HT1080 (cell line): ENCODE measurements around the gene SIGLEC5. TPM values are rescaled to one million over a fixed set of nuclear protein-coding genes. Genes with fewer than 3 reads are reported as not detected.

Experiments
- DNase-seq: peaks from one replicate; pipeline ENCODE4 v3.0.0-alpha.2; 2015; ENCODE audit warnings: low read depth
- small RNA-seq: library from RNA; depleted of rRNA; stranded (forward); fragments of <200 nt; gene quantifications from one replicate; pipeline ENCODE3, GENCODE V24; 2014
- total RNA-seq: library from RNA; depleted of rRNA; stranded (reverse); fragments of >200 nt; shearing (Covaris generic); gene quantifications from 2 replicates; pipeline ENCODE4 v1.2.3, GENCODE V29; 2014; rRNA removed

The SIGLEC5 gene
- total RNA-seq, 1 experiment from 2014 or later: not detected

- DNase-seq: no peak
These were observed 39.8 kb downstream of the SIGLEC5 start for GRCh38 chr19:51590441-51590840.

GRCh38 chr19:51589511-51589910 lies 40.7 kb downstream of the SIGLEC5 start:
- no peak for DNase-seq

- no peak for DNase-seq
These were observed 42.7 kb downstream of the SIGLEC5 start for GRCh38 chr19:51587264-51588191.

- no peak for DNase-seq
These were observed 43.4 kb downstream of the SIGLEC5 start for GRCh38 chr19:51586799-51587198.

GRCh38 chr19:51586103-51586728 lies 44.0 kb downstream of the SIGLEC5 start:
- no peak for DNase-seq

- no peak for DNase-seq
These were observed 53.4 kb downstream of the SIGLEC5 start for GRCh38 chr19:51576850-51577249.

- DNase-seq: no peak
These were observed 56.9 kb downstream of the SIGLEC5 start for GRCh38 chr19:51573331-51573730.

- peak; percentile 81 for DNase-seq
These were observed 57.3 kb downstream of the SIGLEC5 start for GRCh38 chr19:51572908-51573307.

- DNase-seq: no peak
These were observed 57.8 kb downstream of the SIGLEC5 start for GRCh38 chr19:51572410-51572809.

GRCh38 chr19:51571599-51571998 lies 58.6 kb downstream of the SIGLEC5 start:
- no peak for DNase-seq

GRCh38 chr19:51570962-51571575 lies 59.1 kb downstream of the SIGLEC5 start, which contains the start of gene ZNF175:
Gene ZNF175 (plus strand): TSS chr19:51571283. CDS start chr19:51573330, 2,047 bp downstream.
- DNase-seq: peak; percentile 93

- no peak for DNase-seq
These were observed 61.7 kb downstream of the SIGLEC5 start for GRCh38 chr19:51568456-51568855.

- no peak for DNase-seq
These were observed 62.6 kb downstream of the SIGLEC5 start for GRCh38 chr19:51567583-51567982.

GRCh38 chr19:51566489-51567100 lies 63.6 kb downstream of the SIGLEC5 start:
- DNase-seq: no peak

GRCh38 chr19:51565583-51565982 lies 64.6 kb downstream of the SIGLEC5 start:
- DNase-seq: no peak

- DNase-seq: no peak
These were observed 65.4 kb downstream of the SIGLEC5 start for GRCh38 chr19:51564791-51565190.

Small RNAs within 50 kb of the gene (small RNA-seq; reads per million reads assigned to genes)
- gene AC018755.2: not detected

Other genes starting within 250 kb of the SIGLEC5 start
- not detected in 2 replicates for gene LIM2, start 242.4 kb downstream of the SIGLEC5 start, total RNA-seq
- not detected in 2 replicates for gene C19orf84, start 239.8 kb downstream of the SIGLEC5 start, total RNA-seq
- gene SIGLEC10, start 212.8 kb downstream of the SIGLEC5 start, total RNA-seq: not detected in 2 replicates
- not detected in 2 replicates for gene SIGLEC8, start 171.9 kb downstream of the SIGLEC5 start, total RNA-seq
- not detected in 2 replicates for gene CEACAM18, start 151.9 kb downstream of the SIGLEC5 start, total RNA-seq
- gene SIGLEC12, start 128.6 kb downstream of the SIGLEC5 start, total RNA-seq: not detected in 2 replicates
- gene SIGLEC6, start 98.7 kb downstream of the SIGLEC5 start, total RNA-seq: not detected in 2 replicates
- gene ZNF175, start 59.1 kb downstream of the SIGLEC5 start, total RNA-seq: 2.1 and 5.7 TPM in 2 replicates
- 1.4 and 1.8 TPM in 2 replicates for gene SIGLEC14, start 16.4 kb upstream of the SIGLEC5 start, total RNA-seq
- 6.5 and 9.1 TPM in 2 replicates for gene SPACA6, start 62.9 kb upstream of the SIGLEC5 start, total RNA-seq
- gene HAS1, start 93.6 kb upstream of the SIGLEC5 start, total RNA-seq: not detected in 2 replicates
- 0.57 and 0.98 TPM in 2 replicates for gene FPR1, start 121.5 kb upstream of the SIGLEC5 start, total RNA-seq
- 0.05 TPM in 1 of 2 replicates, not detected in the other for gene FPR2, start 130.8 kb upstream of the SIGLEC5 start, total RNA-seq
- not detected in 2 replicates for gene FPR3, start 164.8 kb upstream of the SIGLEC5 start, total RNA-seq